H9 (cell line): ENCODE results near the gene HDAC3. TPM values are rescaled to one million over a fixed set of nuclear protein-coding genes. Genes with fewer than 3 reads are reported as not detected.

Experiments used
- DNase-seq: peaks from one replicate; pipeline ENCODE4 v3.0.0-alpha.2; 2017
- H2AFZ ChIP-seq: one replicate; pipeline ENCODE4 v1.6.1; 2013; ENCODE audit warnings: mild to moderate bottlenecking, low read length, control low read depth, moderate library complexity
- H2AK5ac ChIP-seq: 2 replicates; pipeline ENCODE4 v1.6.1; 2013; ENCODE audit warnings: low read length, control low read depth, mixed read lengths; ENCODE audit not compliant: insufficient read length
- H2BK120ac ChIP-seq: one replicate; pipeline ENCODE4 v1.6.1; 2013; ENCODE audit warnings: low read depth, mild to moderate bottlenecking, low read length, control low read depth, inconsistent platforms; ENCODE audit not compliant: poor library complexity, severe bottlenecking
- H2BK12ac ChIP-seq: 2 replicates; pipeline ENCODE4 v1.6.1; 2013; ENCODE audit warnings: low read length, control low read depth, mixed read lengths, low read depth; ENCODE audit not compliant: insufficient read length
- H2BK15ac ChIP-seq: 2 replicates; pipeline ENCODE4 v1.6.1; 2013; ENCODE audit warnings: low read depth, low read length, control low read depth
- H2BK20ac ChIP-seq: one replicate; pipeline ENCODE4 v1.6.1; 2013; ENCODE audit warnings: low read depth, mild to moderate bottlenecking, low read length, control low read depth, inconsistent platforms; ENCODE audit not compliant: poor library complexity, severe bottlenecking
- H2BK5ac ChIP-seq: 2 replicates; pipeline ENCODE4 v1.6.1; 2013; ENCODE audit warnings: low read length, control low read depth, mixed read lengths; ENCODE audit not compliant: insufficient read length
- H3K14ac ChIP-seq: 2 replicates; pipeline ENCODE4 v1.6.1; 2013; ENCODE audit warnings: low read length, control low read depth; ENCODE audit not compliant: insufficient read depth
- H3K18ac ChIP-seq: 2 replicates; pipeline ENCODE4 v1.6.1; 2013; ENCODE audit warnings: low read depth, mild to moderate bottlenecking, mixed read lengths, low read length, control low read depth; ENCODE audit not compliant: insufficient read length
- H3K23ac ChIP-seq: 2 replicates; pipeline ENCODE4 v1.6.1; 2013; ENCODE audit warnings: low read length, control low read depth, mixed read lengths, low read depth; ENCODE audit not compliant: insufficient read length
- H3K23me2 ChIP-seq: 2 replicates; pipeline ENCODE4 v1.6.1; 2013; ENCODE audit warnings: low read depth, mild to moderate bottlenecking, mixed read lengths, low read length, control low read depth; ENCODE audit not compliant: insufficient read length, poor library complexity, severe bottlenecking
- H3K27ac ChIP-seq: 2 replicates; pipeline ENCODE4 v1.5.1; 2013; ENCODE audit warnings: low read length, control low read depth, mixed read lengths, low read depth; ENCODE audit not compliant: insufficient read length
- H3K27me3 ChIP-seq: 2 replicates; pipeline ENCODE4 v1.6.1; 2013; ENCODE audit warnings: low read length, control low read depth, inconsistent platforms; ENCODE audit not compliant: insufficient read depth
- H3K4ac ChIP-seq: 2 replicates; pipeline ENCODE4 v1.6.1; 2013; ENCODE audit warnings: low read depth, mild to moderate bottlenecking, control low read depth, inconsistent platforms, low read length, moderate library complexity
- H3K4me1 ChIP-seq: 2 replicates; pipeline ENCODE4 v1.6.1; 2013; ENCODE audit warnings: low read length, control low read depth, inconsistent platforms; ENCODE audit not compliant: insufficient read depth
- H3K4me2 ChIP-seq: 2 replicates; pipeline ENCODE4 v1.6.1; 2013; ENCODE audit warnings: low read length, control low read depth, mixed read lengths; ENCODE audit not compliant: insufficient read length, insufficient read depth
- H3K56ac ChIP-seq: 2 replicates; pipeline ENCODE4 v1.6.1; 2013; ENCODE audit warnings: low read depth, mild to moderate bottlenecking, mixed read lengths, low read length, control low read depth; ENCODE audit not compliant: insufficient read length
- H3K79me1 ChIP-seq: 2 replicates; pipeline ENCODE4 v1.6.1; 2013; ENCODE audit warnings: low read depth, mild to moderate bottlenecking, moderate library complexity, low read length, control low read depth, inconsistent platforms; ENCODE audit not compliant: insufficient read depth, poor library complexity, severe bottlenecking
- H3K79me2 ChIP-seq: 2 replicates; pipeline ENCODE4 v1.6.1; 2013; ENCODE audit warnings: low read length, control low read depth, inconsistent platforms; ENCODE audit not compliant: insufficient read depth
- H3K9ac ChIP-seq: 2 replicates; pipeline ENCODE4 v1.6.1; 2013; ENCODE audit warnings: low read length, control low read depth, mixed read lengths; ENCODE audit not compliant: insufficient read length; ENCODE audit errors: extremely low read depth
- H3K9me3 ChIP-seq: one replicate; pipeline ENCODE4 v1.6.1; 2013; ENCODE audit warnings: low read depth, low read length, inconsistent platforms; ENCODE audit not compliant: control insufficient read depth
- H3T11ph ChIP-seq: one replicate; pipeline ENCODE4 v1.6.1; 2013; ENCODE audit warnings: mild to moderate bottlenecking, low read length, control low read depth, inconsistent platforms
- H4K20me1 ChIP-seq: one replicate; pipeline ENCODE4 v1.6.1; 2013; ENCODE audit not compliant: control insufficient read depth, insufficient read length, insufficient read depth
- H4K5ac ChIP-seq: 2 replicates; pipeline ENCODE4 v1.6.1; 2013; ENCODE audit warnings: low read depth, mild to moderate bottlenecking, mixed read lengths, low read length, control low read depth; ENCODE audit not compliant: insufficient read length
- H4K8ac ChIP-seq: replicated peaks from 2 replicates; pipeline ENCODE4 v1.6.1; 2013; ENCODE audit warnings: low read length, control low read depth, mixed read lengths, low read depth; ENCODE audit not compliant: insufficient read length
- H4K91ac ChIP-seq: 2 replicates; pipeline ENCODE4 v1.6.1; 2013; ENCODE audit warnings: low read depth, mild to moderate bottlenecking, moderate library complexity, mixed read lengths, low read length, control low read depth; ENCODE audit not compliant: insufficient read length
- H3K27ac Mint-ChIP-seq, 3 experiments: 2 replicates in 2 of 3; 3 replicates in 1 of 3; pipeline ENCODE4 v1.8.0; 2020 to 2021; ENCODE audit warnings: mixed read lengths in 3 of 3, mild to moderate bottlenecking in 1 of 3, moderate library complexity in 1 of 3
- H3K27me3 Mint-ChIP-seq: 2 replicates; pipeline ENCODE4 v1.8.0; 2021; ENCODE audit warnings: low read depth, mild to moderate bottlenecking, moderate library complexity, mixed read lengths
- H3K36me3 Mint-ChIP-seq, 3 experiments: 2 replicates in 2 of 3; 3 replicates in 1 of 3; pipeline ENCODE4 v1.8.0; 2020 to 2021; ENCODE audit warnings: low read depth in 3 of 3, mixed read lengths in 3 of 3; ENCODE audit not compliant: insufficient read depth in 1 of 3
- H3K4me1 Mint-ChIP-seq, 2 experiments: 2 replicates each; pipeline ENCODE4 v1.8.0; 2020; ENCODE audit warnings: mixed read lengths in 2 of 2
- H3K4me3 Mint-ChIP-seq, 2 experiments: 2 replicates in 1 of 2; 3 replicates in 1 of 2; pipeline ENCODE4 v1.8.0; 2020 to 2021; ENCODE audit warnings: mild to moderate bottlenecking in 2 of 2, mixed read lengths in 2 of 2, moderate library complexity in 1 of 2
- H3K9me3 Mint-ChIP-seq, 2 experiments: 2 replicates in 1 of 2; 3 replicates in 1 of 2; pipeline ENCODE4 v1.8.0; 2020; ENCODE audit warnings: mild to moderate bottlenecking in 2 of 2, mixed read lengths in 2 of 2, moderate library complexity in 1 of 2
- CTCF ChIP-seq: fragments of 200-600 bp; sonication (generic); conservative IDR thresholded peaks from 3 replicates; pipeline ENCODE4 v1.8.0; 2021; ENCODE audit warnings: antibody characterized with exemption, mild to moderate bottlenecking
- WGBS: extraction: QIAGEN DNeasy Blood & Tissue Kit; methylation state at CpG from one replicate; pipeline ENCODE4 v1.1.7; 2013; ENCODE audit warnings: missing lambda C conversion rate, low lambda C conversion rate, mixed read lengths; ENCODE audit not compliant: insufficient read length; ENCODE audit errors: extremely low coverage; 5-methylcytosine and 5-hydroxymethylcytosine counted together
- total RNA-seq: library from RNA; stranded (reverse); gene quantifications from 2 replicates; pipeline ENCODE4 v1.2.1, GENCODE V29; 2021

Gene HDAC3
- total RNA-seq, 1 experiment from 2014 or later, result 98.3 TPM

- Histone ChIP-seq H3K27me3 (no peaks in the 10 kb centered on the region), H4K5ac (no peak overlapping the region), H2BK120ac (no peak overlapping the region), H4K8ac (no peak overlapping the region), H3K9me3 (no peaks in the 10 kb centered on the region), H3K9ac (no peak overlapping the region), H3K27ac (no peak overlapping the region), H3K23ac (no peak overlapping the region), H3K79me2 (no peaks in the 10 kb centered on the region), H2AFZ (no peak overlapping the region), H2BK5ac (no peak overlapping the region), H3K14ac (no peak overlapping the region), H3K56ac (no peak overlapping the region), H4K91ac (no peak overlapping the region), H3K4ac (no peak overlapping the region), H2BK15ac (no peak overlapping the region), H2BK12ac (no peak overlapping the region), H3K4me2 (no peak overlapping the region), H4K20me1 (no peaks in the 10 kb centered on the region), H3K79me1 (no peaks in the 10 kb centered on the region), H3T11ph (no peak overlapping the region), H3K23me2 (no peaks in the 10 kb centered on the region), H3K18ac (no peak overlapping the region), H2BK20ac (no peak overlapping the region), H3K4me1 (no peaks in the 10 kb centered on the region), H2AK5ac (no peak overlapping the region)
- no peak overlapping the region for H3K27ac Mint-ChIP-seq
- H3K36me3 Mint-ChIP-seq, result peaks cover 34 to 60% (median 40%) of the 10 kb centered on the region in 3 experiments
- TF ChIP-seq CTCF, result no peak
- H3K4me1 Mint-ChIP-seq, result peaks cover 2 to 10% of the 10 kb centered on the region in 2 experiments
- H3K9me3 Mint-ChIP-seq, result no peaks in the 10 kb centered on the region
- no peak for DNase-seq
- H3K4me3 Mint-ChIP-seq, result no peak overlapping the region
- no CpG with 5 or more reads among the region's 17 CpGs for WGBS
- H3K27me3 Mint-ChIP-seq, result no peaks in the 10 kb centered on the region
Measured at GRCh38 chr5:141662028-141662427, 25.4 kb upstream of the HDAC3 start.
